ENCODE data around the gene DLK2. TPM values are rescaled to one million over a fixed set of nuclear protein-coding genes. Genes with fewer than 3 reads are reported as not detected.

DLK2 gene
- total RNA-seq, 2 experiments from 2014 or later, result 0.78 to 0.93 TPM

- DNase-seq, result no peak
- Mint-ChIP-seq H3K4me1 (no peaks in the 10 kb centered on the region), H3K36me3 (no peaks in the 10 kb centered on the region), H3K9me3 (no peaks in the 10 kb centered on the region), H3K27me3 (peaks cover 8% of the 10 kb centered on the region), H3K4me3 (no peak overlapping the region), H3K27ac (no peak overlapping the region)
Measured at GRCh38 chr6:43405354-43405753, 50.0 kb downstream of the DLK2 start.

GRCh38 chr6:43402820-43403219 lies 52.5 kb downstream of the DLK2 start:
- DNase-seq, result no peak
- peaks cover 1% of the 10 kb centered on the region for H3K4me1 Mint-ChIP-seq
- peaks cover 5% of the 10 kb centered on the region for H3K27me3 Mint-ChIP-seq
- no peaks in the 10 kb centered on the region for H3K9me3 Mint-ChIP-seq
- no peaks in the 10 kb centered on the region for H3K36me3 Mint-ChIP-seq
- H3K27ac Mint-ChIP-seq, result no peak overlapping the region
- H3K4me3 Mint-ChIP-seq, result no peak overlapping the region

GRCh38 chr6:43401730-43402129 lies 53.6 kb downstream of the DLK2 start:
- peaks cover 5% of the 10 kb centered on the region for H3K27me3 Mint-ChIP-seq
- no peak for DNase-seq
- H3K9me3 Mint-ChIP-seq, result no peaks in the 10 kb centered on the region
- H3K36me3 Mint-ChIP-seq, result no peaks in the 10 kb centered on the region
- no peak overlapping the region for H3K27ac Mint-ChIP-seq
- no peak overlapping the region for H3K4me3 Mint-ChIP-seq
- peaks cover 2% of the 10 kb centered on the region for H3K4me1 Mint-ChIP-seq

Other genes with a start within 250 kb of the DLK2 start
- gene DNPH1, start 226.1 kb downstream of the DLK2 start, total RNA-seq, result 10 to 100 TPM; 55.8 to 56.1 TPM
- gene TTBK1, start 212.1 kb downstream of the DLK2 start, total RNA-seq, result under 1 TPM; 0.12 to 0.14 TPM
- not detected for gene SLC22A7, start 157.3 kb downstream of the DLK2 start, total RNA-seq
- gene CRIP3, start 146.7 kb downstream of the DLK2 start, total RNA-seq, result 1 to 10 TPM; 1.4 to 1.5 TPM
- gene ZNF318, start 85.9 kb downstream of the DLK2 start, total RNA-seq, result 10 to 100 TPM in 1 of 2 experiments, 1 to 10 TPM in 1; 10.0 to 10.1 TPM
- 10 to 100 TPM; 22.9 to 24.3 TPM for gene ABCC10, start 28.0 kb downstream of the DLK2 start, total RNA-seq
- gene TJAP1, start 22.0 kb upstream of the DLK2 start, total RNA-seq, result 10 to 100 TPM; 36.5 to 37.2 TPM
- gene LRRC73, start 54.8 kb upstream of the DLK2 start, total RNA-seq, result under 1 TPM; 0.10 TPM
- gene YIPF3, start 61.4 kb upstream of the DLK2 start, total RNA-seq, result 10 to 100 TPM; 38.1 to 38.2 TPM
- 10 to 100 TPM; 87.6 to 99.1 TPM for gene POLR1C, start 61.5 kb upstream of the DLK2 start, total RNA-seq
- gene XPO5, start 120.5 kb upstream of the DLK2 start, total RNA-seq, result 100 to 1,000 TPM; 119 to 121 TPM
- gene POLH, start 120.6 kb upstream of the DLK2 start, total RNA-seq, result 10 to 100 TPM; 23.4 to 30.1 TPM
- gene GTPBP2, start 173.7 kb upstream of the DLK2 start, total RNA-seq, result 10 to 100 TPM; 49.2 to 52.1 TPM
- 10 to 100 TPM; 29.9 to 30.1 TPM for gene MAD2L1BP, start 180.3 kb upstream of the DLK2 start, total RNA-seq
- gene RSPH9, start 189.5 kb upstream of the DLK2 start, total RNA-seq, result not detected
- gene MRPS18A, start 232.2 kb upstream of the DLK2 start, total RNA-seq, result 10 to 100 TPM; 63.8 to 65.3 TPM

Measured in activated naive CD8-positive, alpha-beta T cell treated with anti-CD3 and anti-CD28 coated beads for 36 hours (primary cell).